Activated T-helper 9 cell treated with anti-CD3 and anti-CD28 coated beads, Interleukin-2, amount 50 U/mL, for 16 hours (primary cell): ENCODE data around the gene SLC11A2.
"Not testable (repeated sequence)": the region's sequence is repeated elsewhere in the genome, so short reads cannot be mapped to it uniquely, and the experiment has no call there.

Experiments
- DNase-seq: peaks from one replicate; pipeline ENCODE4 v3.0.0-alpha.2; 2020; ENCODE audit warnings: low read depth

SLC11A2 gene

GRCh38 chr12:50990147-50990727, 35.9 kb downstream of the SLC11A2 start:
- no peak for DNase-seq

DNA sequence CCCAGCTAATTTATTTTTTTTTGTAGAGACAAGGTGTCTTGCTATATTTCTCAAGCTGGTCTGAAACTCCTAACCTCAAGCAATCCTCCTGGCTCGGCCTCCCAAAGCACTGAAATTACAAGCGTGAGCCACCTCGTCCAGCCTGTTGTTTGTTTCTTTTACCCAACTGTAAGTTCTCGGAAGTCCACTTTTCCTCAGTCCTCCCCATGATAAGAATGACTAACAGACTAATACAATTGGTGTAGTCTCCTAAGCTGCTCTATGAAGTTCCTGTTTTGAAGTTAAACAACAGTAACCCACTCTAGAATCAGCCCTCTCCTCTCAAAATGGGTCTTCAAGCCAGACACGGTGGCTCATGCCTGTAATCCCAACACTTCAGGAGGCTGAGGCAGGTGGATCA, 37.3 kb downstream of the SLC11A2 start:
- DNase-seq = no peak

GRCh38 chr12:50988051-50988450, 38.1 kb downstream of the SLC11A2 start:
- no peak for DNase-seq

- DNase-seq = no peak
These were observed 39.0 kb downstream of the SLC11A2 start for GRCh38 chr12:50986966-50987737.

DNA sequence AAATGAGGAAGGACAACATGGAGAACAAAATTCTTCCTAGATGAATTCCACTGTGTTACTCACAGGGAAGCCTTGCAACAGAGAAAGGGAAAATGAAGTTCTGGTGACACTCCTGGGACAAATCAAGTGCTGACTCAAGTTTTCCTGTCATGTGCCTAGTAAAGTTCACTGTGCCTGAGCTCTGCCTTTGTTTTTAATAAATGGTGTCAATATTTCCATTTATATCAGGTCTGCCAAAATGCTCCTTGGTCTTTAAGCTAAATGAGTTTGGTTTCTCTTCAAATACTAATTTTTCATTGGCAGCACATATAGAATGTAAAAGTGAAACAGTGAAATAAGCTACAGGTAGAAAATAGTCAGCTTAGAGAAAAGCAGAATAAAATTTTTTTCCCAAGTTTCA, 40.9 kb downstream of the SLC11A2 start:
- no peak for DNase-seq

DNA sequence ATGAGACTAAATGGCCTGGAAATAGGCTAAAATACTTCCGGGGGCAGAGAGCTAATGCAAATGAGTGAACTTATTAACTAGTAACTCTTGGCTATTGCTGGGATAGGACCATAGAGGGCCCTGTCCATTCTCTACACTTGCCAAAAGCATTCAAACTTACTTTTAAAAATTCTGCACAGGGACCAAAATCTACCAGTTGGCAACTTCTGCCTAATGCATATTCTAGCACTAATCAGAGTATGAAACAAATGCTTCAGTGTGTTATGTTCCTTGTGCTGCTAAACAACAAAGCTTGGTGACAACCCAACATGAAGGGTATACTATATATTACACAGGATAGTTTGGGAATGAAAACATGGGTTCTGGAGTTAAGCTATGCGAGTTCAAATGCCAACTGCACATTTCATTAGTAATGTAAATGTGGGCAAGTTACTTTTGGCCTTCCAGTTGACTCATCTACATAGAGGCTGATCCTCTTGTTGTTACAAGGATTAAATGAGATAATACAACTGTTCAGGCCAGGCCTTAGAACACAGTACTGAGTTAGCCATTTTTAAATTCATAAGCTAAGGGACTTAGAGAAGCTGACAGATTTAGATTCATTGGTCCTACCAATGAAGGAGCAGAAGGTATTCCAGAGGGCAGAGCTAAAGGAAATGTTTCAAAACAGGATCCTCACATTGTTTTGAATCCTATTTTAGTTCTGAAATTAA, 41.4 kb downstream of the SLC11A2 start:
- no peak for DNase-seq

GRCh38 chr12:50981319-50982239, 44.6 kb downstream of the SLC11A2 start:
- DNase-seq = no peak

- DNase-seq = no peak
These were observed 45.6 kb downstream of the SLC11A2 start for GRCh38 chr12:50980545-50980944.

- DNase-seq = peak; percentile 17
These were observed 46.7 kb downstream of the SLC11A2 start for GRCh38 chr12:50979369-50980052.

DNA sequence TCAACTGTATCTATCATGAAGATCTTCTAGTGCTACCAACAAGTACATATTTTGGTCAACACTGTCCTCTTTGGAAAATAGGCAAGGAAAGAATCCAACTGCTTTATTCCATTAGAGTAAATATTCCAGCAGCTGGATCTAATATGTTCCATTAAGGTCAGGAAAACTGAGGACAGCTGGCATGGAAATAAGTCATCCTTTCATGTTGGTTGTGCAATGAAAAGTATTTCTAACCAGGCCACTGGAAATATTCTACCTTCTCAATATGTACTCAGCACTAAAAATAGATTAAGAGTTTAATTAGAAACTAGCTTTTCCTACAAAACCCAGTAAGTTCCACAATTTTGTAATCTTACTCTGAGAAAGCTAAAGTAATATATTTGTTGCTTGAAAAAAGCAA, 54.2 kb downstream of the SLC11A2 start:
- no peak for DNase-seq

GRCh38 chr12:50964432-50964831, 61.8 kb downstream of the SLC11A2 start:
- DNase-seq = no peak

DNA sequence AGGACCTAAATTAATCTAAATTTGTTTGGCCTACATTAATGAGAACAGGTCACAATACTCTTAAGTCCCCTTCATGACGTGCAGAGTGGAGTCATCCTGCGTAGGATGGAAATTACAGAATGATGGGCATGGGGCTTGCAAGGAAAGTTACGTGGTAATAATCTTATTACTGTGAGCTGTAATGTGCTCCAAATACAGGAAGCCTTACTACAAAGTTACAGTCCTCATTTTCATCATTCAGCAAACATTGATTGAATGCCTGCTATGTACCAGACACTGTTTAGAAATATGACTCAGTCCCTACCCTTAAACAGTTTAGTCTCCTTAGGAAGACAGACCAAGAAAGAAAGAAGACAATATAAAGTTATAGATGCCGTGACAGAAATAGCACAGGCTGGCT, 64.5 kb downstream of the SLC11A2 start:
- DNase-seq = no peak

DNA sequence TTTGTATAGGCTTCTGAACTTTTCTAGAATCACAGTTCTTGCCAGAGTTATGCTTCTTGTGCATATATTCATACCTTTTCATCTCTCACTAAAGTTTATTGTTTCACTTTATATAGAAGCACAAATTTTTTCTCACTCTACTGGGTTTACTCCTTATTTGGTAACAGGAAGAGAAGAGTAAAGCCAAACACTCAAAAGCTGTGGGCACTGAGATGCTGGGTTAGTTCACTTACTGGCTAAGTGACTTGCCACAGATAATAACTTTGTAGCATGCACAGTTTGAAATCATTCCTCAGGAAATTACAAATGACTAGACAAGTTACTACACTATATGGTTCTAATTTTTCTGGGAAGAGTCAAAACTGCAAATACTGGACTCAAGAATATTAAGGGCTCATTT, 66.1 kb downstream of the SLC11A2 start:
- DNase-seq = no peak

- DNase-seq = no peak
These were observed 70.5 kb downstream of the SLC11A2 start for GRCh38 chr12:50955697-50956096.

DNA sequence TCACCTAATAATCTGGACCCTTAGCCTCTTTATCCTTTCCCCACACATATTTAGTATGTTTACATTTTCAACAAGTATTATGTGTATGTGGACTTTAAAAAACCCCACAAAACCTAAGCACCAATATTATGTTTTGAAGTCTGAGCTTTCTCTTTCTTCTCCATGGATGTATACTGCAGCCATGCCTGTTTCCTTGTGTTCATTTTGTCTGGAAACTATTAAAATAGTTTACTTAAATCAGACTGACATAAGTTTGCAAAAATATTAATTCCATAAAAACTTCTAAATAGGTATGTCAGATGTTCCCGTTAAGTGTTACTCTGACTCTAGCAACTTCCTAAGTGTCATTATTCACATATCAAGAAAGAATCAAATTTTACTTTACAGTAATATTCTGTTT, 70.9 kb downstream of the SLC11A2 start:
- DNase-seq = no peak

- DNase-seq = not testable (repeated sequence)
These were observed 71.4 kb downstream of the SLC11A2 start for GRCh38 chr12:50954789-50955188.

- DNase-seq = no peak
These were observed 73.1 kb downstream of the SLC11A2 start for GRCh38 chr12:50953047-50953446.

GRCh38 chr12:50952510-50952909, 73.7 kb downstream of the SLC11A2 start, which contains the start of gene HIGD1C:
TSS of gene HIGD1C (plus strand) at chr12:50952544. CDS start at chr12:50953999, 1,455 bp downstream.
- no peak for DNase-seq

- DNase-seq = no peak
These were observed 75.1 kb downstream of the SLC11A2 start for GRCh38 chr12:50951112-50951511.

GRCh38 chr12:50949801-50950302, 76.3 kb downstream of the SLC11A2 start:
- DNase-seq = no peak

DNA sequence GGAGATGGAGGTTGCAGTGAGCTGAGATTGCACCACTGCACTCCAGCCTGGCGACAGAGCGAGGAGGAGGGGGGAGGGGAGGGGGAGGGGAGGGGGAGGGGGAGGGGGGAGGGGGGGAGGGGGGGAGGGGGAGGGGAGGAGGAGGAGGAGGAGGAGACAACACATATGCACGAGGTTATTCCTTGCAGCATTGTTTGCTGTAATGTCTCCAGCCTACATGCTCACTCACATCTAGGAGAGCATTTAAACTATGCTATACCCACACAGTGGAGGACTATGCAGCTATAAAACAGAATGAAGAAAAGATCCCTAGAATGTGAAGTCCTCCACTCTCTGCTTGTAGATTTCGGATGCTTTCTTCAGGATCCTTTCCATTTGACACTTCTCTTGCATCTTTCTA, 77.4 kb downstream of the SLC11A2 start:
- no peak for DNase-seq
